Hepatocyte (in vitro differentiated cells): Measurements from ENCODE around the gene KCNQ1.

Experiments used
- CTCF ChIP-seq: fragments of 200-600 bp; sonication (generic); IDR thresholded peaks from 2 replicates; pipeline ENCODE4 v1.5.1; 2016; ENCODE audit warnings: antibody characterized with exemption, mild to moderate bottlenecking; ENCODE audit not compliant: poor library complexity
- EZH2 ChIP-seq: fragments of 200-600 bp; sonication (generic); IDR thresholded peaks from 2 replicates; pipeline ENCODE4 v1.6.1; 2016; ENCODE audit warnings: antibody characterized with exemption, mild to moderate bottlenecking, borderline replicate concordance

GRCh38 chr11:2714463-2714800 lies 269.6 kb downstream of the KCNQ1 start:
- TF ChIP-seq CTCF (no peak), EZH2 (no peak)
